Measurements from ENCODE around the gene VAV2. TPM values are rescaled to one million over a fixed set of nuclear protein-coding genes. Genes with fewer than 3 reads are reported as not detected.

Gene VAV2
- polyA plus RNA-seq, 2 of the 4 experiments (the other 2 are of a cell fraction) = 9.8 to 21.4 TPM

DNA sequence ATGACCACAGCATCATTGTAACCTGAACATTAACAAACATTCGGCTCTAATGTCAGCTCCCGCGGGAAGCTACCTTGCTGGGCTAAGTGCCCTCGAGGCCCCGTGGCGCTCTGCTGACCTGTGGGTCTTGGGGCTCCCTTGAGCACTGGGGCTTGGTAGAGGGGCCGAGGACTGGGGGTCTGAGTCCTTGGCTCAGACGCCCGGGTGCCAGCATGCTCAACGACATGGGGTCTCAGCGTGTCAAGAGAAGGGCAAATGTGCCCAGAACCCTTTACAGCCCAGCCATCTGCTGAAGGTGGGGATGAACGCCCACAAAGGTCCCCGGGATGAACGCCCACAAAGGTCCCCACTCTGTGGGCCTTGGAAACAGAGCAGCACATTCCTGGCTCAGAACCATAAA is 214.3 kb downstream of the VAV2 start (continued):
- TF ChIP-seq HOXB13 (CRISPR knock-in tag; IDR thresholded peaks at IDR 0.05; ENCODE audit: low read depth) (no peak), ZNF302 (CRISPR knock-in tag; IDR thresholded peaks at IDR 0.05) (no peak), HOXB5 (CRISPR knock-in tag; IDR thresholded peaks at IDR 0.05) (no peak), JUN (IDR thresholded peaks at IDR 0.05) (no peak), CHD4 (IDR thresholded peaks at IDR 0.05; ENCODE audit: borderline replicate concordance) (no peak)
- TF ChIP-seq, protein P1, sequence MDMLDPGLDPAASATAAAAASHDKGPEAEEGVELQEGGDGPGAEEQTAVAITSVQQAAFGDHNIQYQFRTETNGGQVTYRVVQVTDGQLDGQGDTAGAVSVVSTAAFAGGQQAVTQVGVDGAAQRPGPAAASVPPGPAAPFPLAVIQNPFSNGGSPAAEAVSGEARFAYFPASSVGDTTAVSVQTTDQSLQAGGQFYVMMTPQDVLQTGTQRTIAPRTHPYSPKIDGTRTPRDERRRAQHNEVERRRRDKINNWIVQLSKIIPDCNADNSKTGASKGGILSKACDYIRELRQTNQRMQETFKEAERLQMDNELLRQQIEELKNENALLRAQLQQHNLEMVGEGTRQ (IDR thresholded peaks at IDR 0.05) = no peak

DNA sequence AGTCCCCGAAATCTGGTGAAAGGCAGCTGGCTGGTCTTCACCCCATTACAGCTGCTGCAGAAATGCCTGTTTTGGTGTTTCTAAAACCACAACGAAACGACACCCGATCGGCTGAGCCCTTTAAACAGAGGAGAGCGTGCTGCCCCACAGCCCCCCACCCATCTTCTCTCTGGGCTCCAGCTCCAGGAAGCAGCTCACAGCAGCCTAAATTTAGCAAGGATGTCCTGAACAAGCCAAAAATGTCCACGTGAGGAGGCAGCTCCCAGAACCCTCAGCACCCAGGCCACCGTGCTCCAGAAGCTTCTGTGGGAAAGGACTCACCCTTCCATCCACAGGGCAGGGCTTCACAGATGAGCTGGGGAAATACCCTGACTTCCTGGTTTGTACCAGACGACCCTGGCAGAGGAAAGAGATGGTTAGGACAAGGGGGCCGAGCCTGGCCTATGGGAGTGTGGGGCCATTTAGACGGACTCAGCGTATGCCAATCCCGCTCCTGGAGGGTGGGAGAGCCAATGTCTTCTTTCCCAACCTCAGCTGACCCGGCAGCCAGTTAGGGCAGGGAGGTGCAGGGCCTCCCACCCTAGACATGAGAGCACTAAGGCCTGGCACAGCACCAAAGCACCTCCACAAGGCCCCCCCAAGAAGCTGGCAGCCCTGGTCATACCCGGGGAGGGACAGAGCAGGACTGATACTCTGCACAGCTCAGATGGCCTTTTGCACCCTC is 214.9 kb downstream of the VAV2 start:
- DNase-seq (ENCODE audit: low read depth in 1 of 2, low spot score in 1 of 2) (no peak), ATAC-seq (no peak), FAIRE-seq (no peak)
- WGBS (ENCODE audit: missing lambda C conversion rate) = 91% methylated on average over 11 of the region's 15 CpGs
- ChIA-PET POLR2A (no interaction called here), CTCF (interaction anchor here (0.6 to 18.7 kb wide), 6 partner anchors 10 to 915 kb away, joined by 3 to 348 read pairs (median 8); no protein-coding TSS in a partner anchor)
- peaks cover 20% of the 10 kb centered on the region for H3K9me3 ChIP-seq
- no peak for TF ChIP-seq GATA3 (IDR thresholded peaks at IDR 0.05; ENCODE audit: borderline replicate concordance)
- TF ChIP-seq RARB (CRISPR knock-in tag; IDR thresholded peaks at IDR 0.05) = no peak
- no peak for TF ChIP-seq FOSL2 (IDR thresholded peaks at IDR 0.05)
- no peak for TF ChIP-seq FOSL2 (CRISPR knock-in tag; IDR thresholded peaks at IDR 0.05)
- TF ChIP-seq SREBF2 (IDR thresholded peaks at IDR 0.05) = no peak
- TF ChIP-seq CHD2 (IDR thresholded peaks at IDR 0.05; ENCODE audit: low read length, partially characterized antibody) = no peak
- TF ChIP-seq, protein P2, sequence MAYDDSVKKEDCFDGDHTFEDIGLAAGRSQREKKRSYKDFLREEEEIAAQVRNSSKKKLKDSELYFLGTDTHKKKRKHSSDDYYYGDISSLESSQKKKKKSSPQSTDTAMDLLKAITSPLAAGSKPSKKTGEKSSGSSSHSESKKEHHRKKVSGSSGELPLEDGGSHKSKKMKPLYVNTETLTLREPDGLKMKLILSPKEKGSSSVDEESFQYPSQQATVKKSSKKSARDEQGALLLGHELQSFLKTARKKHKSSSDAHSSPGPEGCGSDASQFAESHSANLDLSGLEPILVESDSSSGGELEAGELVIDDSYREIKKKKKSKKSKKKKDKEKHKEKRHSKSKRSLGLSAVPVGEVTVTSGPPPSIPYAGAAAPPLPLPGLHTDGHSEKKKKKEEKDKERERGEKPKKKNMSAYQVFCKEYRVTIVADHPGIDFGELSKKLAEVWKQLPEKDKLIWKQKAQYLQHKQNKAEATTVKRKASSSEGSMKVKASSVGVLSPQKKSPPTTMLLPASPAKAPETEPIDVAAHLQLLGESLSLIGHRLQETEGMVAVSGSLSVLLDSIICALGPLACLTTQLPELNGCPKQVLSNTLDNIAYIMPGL (CRISPR knock-in tag; IDR thresholded peaks at IDR 0.05; ENCODE audit: borderline replicate concordance) = no peak
- TF ChIP-seq, protein P3, sequence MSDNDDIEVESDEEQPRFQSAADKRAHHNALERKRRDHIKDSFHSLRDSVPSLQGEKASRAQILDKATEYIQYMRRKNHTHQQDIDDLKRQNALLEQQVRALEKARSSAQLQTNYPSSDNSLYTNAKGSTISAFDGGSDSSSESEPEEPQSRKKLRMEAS (IDR thresholded peaks at IDR 0.05) = no peak
- no peak for TF ChIP-seq FOSB (CRISPR knock-in tag; IDR thresholded peaks at IDR 0.05)
- no peak for TF ChIP-seq HOXB13 (CRISPR knock-in tag; IDR thresholded peaks at IDR 0.05; ENCODE audit: low read depth)
- no peak for TF ChIP-seq RCOR1 (IDR thresholded peaks at IDR 0.05; ENCODE audit: low read depth, low read length)
- TF ChIP-seq, protein P4, sequence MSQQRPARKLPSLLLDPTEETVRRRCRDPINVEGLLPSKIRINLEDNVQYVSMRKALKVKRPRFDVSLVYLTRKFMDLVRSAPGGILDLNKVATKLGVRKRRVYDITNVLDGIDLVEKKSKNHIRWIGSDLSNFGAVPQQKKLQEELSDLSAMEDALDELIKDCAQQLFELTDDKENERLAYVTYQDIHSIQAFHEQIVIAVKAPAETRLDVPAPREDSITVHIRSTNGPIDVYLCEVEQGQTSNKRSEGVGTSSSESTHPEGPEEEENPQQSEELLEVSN (IDR thresholded peaks at IDR 0.05; ENCODE audit: borderline replicate concordance, low read depth) = no peak
- no peak for TF ChIP-seq FOXS1 (CRISPR knock-in tag; IDR thresholded peaks at IDR 0.05)
- no peak for TF ChIP-seq POLR2AphosphoS2 (conservative IDR thresholded peaks at IDR 0.05; ENCODE audit: low read length)
- no peak for TF ChIP-seq BHLHE40 (IDR thresholded peaks at IDR 0.05; ENCODE audit: low read depth, low read length)
- no peak for TF ChIP-seq HEYL (CRISPR knock-in tag; IDR thresholded peaks at IDR 0.05)
- TF ChIP-seq, protein P5, sequence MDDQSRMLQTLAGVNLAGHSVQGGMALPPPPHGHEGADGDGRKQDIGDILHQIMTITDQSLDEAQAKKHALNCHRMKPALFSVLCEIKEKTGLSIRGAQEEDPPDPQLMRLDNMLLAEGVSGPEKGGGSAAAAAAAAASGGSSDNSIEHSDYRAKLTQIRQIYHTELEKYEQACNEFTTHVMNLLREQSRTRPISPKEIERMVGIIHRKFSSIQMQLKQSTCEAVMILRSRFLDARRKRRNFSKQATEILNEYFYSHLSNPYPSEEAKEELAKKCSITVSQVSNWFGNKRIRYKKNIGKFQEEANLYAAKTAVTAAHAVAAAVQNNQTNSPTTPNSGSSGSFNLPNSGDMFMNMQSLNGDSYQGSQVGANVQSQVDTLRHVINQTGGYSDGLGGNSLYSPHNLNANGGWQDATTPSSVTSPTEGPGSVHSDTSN (IDR thresholded peaks at IDR 0.05) = no peak
- TF ChIP-seq ZSCAN20 (CRISPR knock-in tag; IDR thresholded peaks at IDR 0.05) = no peak
- TF ChIP-seq SMC3 (IDR thresholded peaks at IDR 0.05) = no peak
- TF ChIP-seq JUN (IDR thresholded peaks at IDR 0.05) = no peak
- TF ChIP-seq JUNB (IDR thresholded peaks at IDR 0.05) = no peak
- H3K4me2 ChIP-seq = no peak overlapping the region
- no peaks in the 10 kb centered on the region for H3K4me1 ChIP-seq
- H3K27ac ChIP-seq = no peak overlapping the region
- H3K4me3 ChIP-seq = no peak overlapping the region

All from A549 (cell line).